H1 (cell line): ENCODE measurements around the gene DYSF. TPM values are rescaled to one million over a fixed set of nuclear protein-coding genes. Genes with fewer than 3 reads are reported as not detected.
A peak's percentile ranks its signal among the peaks of the same experiment; 100 is the strongest.

Source experiments
- CTCF ChIA-PET: fragments of 300-600 bp; sonication (Branson Sonifier 250); formaldehyde crosslinking; loops from one replicate; lab custom pipeline; 2021; ENCODE audit not compliant: partially characterized antibody; lab: Charles Lee
- POLR2A ChIA-PET: fragments of 300-600 bp; sonication (Branson Sonifier 250); formaldehyde crosslinking; loops from one replicate; lab custom pipeline; 2021; ENCODE audit warnings: inconsistent platforms; ENCODE audit not compliant: partially characterized antibody; lab: Charles Lee
- DNase-seq, 2 experiments: peaks; one replicate each; pipeline versions ENCODE4 v3.0.0 to v3.0.0-alpha.2; 2010 to 2022; ENCODE audit warnings: low spot score in 2 of 2, low read depth in 1 of 2, mixed read lengths in 1 of 2
- FAIRE-seq: peaks from 2 replicates; lab custom pipeline; 2011; peaks lifted over from hg19 to GRCh38; lab: Jason Lieb, UNC
- H2AFZ ChIP-seq: 2 replicates; pipeline ENCODE4 v1.8.1; 2012; ENCODE audit warnings: low read length, inconsistent platforms
- H2AK5ac ChIP-seq: 2 replicates; pipeline ENCODE4 v1.6.1; 2013; ENCODE audit warnings: low read depth, low read length
- H2BK120ac ChIP-seq: replicated peaks from 2 replicates; pipeline ENCODE3; 2013; ENCODE audit warnings: low read depth, low read length, inconsistent platforms
- H2BK12ac ChIP-seq: 2 replicates; pipeline ENCODE4 v1.6.1; 2013; ENCODE audit warnings: low read depth, low read length
- H2BK15ac ChIP-seq: 2 replicates; pipeline ENCODE4 v1.6.1; 2013; ENCODE audit warnings: low read length
- H2BK20ac ChIP-seq: 2 replicates; pipeline ENCODE4 v1.6.1; 2013; ENCODE audit warnings: low read length
- H2BK5ac ChIP-seq: 2 replicates; pipeline ENCODE4 v1.6.1; 2013; ENCODE audit warnings: low read depth, low read length
- H3K14ac ChIP-seq: 2 replicates; pipeline ENCODE4 v1.6.1; 2013; ENCODE audit warnings: inconsistent platforms; ENCODE audit not compliant: insufficient read length
- H3K18ac ChIP-seq: 2 replicates; pipeline ENCODE4 v1.6.1; 2013; ENCODE audit warnings: low read length; ENCODE audit errors: extremely low read depth
- H3K23ac ChIP-seq: 2 replicates; pipeline ENCODE4 v1.6.1; 2013; ENCODE audit warnings: inconsistent platforms; ENCODE audit not compliant: insufficient read length
- H3K23me2 ChIP-seq: 2 replicates; pipeline ENCODE4 v1.6.1; 2013; ENCODE audit warnings: low read depth, low read length
- H3K27ac ChIP-seq: 2 replicates; pipeline ENCODE4 v1.6.1; 2011; ENCODE audit warnings: low read depth, low read length, inconsistent platforms
- H3K27me3 ChIP-seq, 4 experiments: replicated peaks in 1 of 4; 1 replicate in 1 of 4; 2 replicates in 3 of 4; pipeline versions ENCODE4 v1.6.1 to v1.8.1; 2011 to 2013; ENCODE audit warnings: low read length in 3 of 4, mild to moderate bottlenecking in 3 of 4, inconsistent platforms in 2 of 4, mixed read lengths in 2 of 4, moderate library complexity in 1 of 4; ENCODE audit not compliant: control insufficient read depth in 3 of 4, insufficient read depth in 3 of 4; ENCODE audit errors: extremely low read depth in 1 of 4
- H3K36me3 ChIP-seq, 4 experiments: 2 replicates each; pipeline versions ENCODE4 v1.6.1 to v1.8.1; 2011 to 2013; ENCODE audit warnings: mild to moderate bottlenecking in 4 of 4, low read length in 3 of 4, moderate library complexity in 2 of 4, control low read depth in 1 of 4, inconsistent platforms in 1 of 4; ENCODE audit not compliant: insufficient read depth in 4 of 4, control insufficient read depth in 2 of 4
- H3K4ac ChIP-seq: replicated peaks from 2 replicates; pipeline ENCODE3; 2013; ENCODE audit warnings: low read length, low read depth, mixed read lengths, inconsistent platforms; ENCODE audit not compliant: insufficient read length
- H3K4me1 ChIP-seq, 4 experiments: replicated peaks in 1 of 4; 1 replicate in 1 of 4; 2 replicates in 3 of 4; pipeline versions ENCODE4 v1.6.1 to v1.8.1; 2011 to 2013; ENCODE audit warnings: low read length in 3 of 4, inconsistent platforms in 2 of 4, mixed read lengths in 1 of 4; ENCODE audit not compliant: insufficient read depth in 4 of 4, control insufficient read depth in 3 of 4
- H3K4me2 ChIP-seq, 2 experiments: 2 replicates each; pipeline versions ENCODE4 v1.6.1 to v1.8.1; 2011 to 2013; ENCODE audit warnings: low read depth in 2 of 2, low read length in 2 of 2, control low read depth in 1 of 2, inconsistent platforms in 1 of 2, mild to moderate bottlenecking in 1 of 2; ENCODE audit not compliant: insufficient read depth in 1 of 2
- H3K4me3 ChIP-seq, 4 experiments: fragments of 200-600, 300-600 bp in 1 of 4; sonication (generic), shearing (Covaris generic), sonication (Bioruptor Twin) in 1 of 4; 2 replicates each; pipeline versions ENCODE4 v1.5.1 to v1.8.1; 2011 to 2016; ENCODE audit warnings: low read length in 4 of 4, low read depth in 3 of 4, control low read depth in 2 of 4, inconsistent platforms in 2 of 4, mild to moderate bottlenecking in 2 of 4, mixed read lengths in 1 of 4, moderate library complexity in 1 of 4; ENCODE audit not compliant: insufficient read depth in 2 of 4; ENCODE audit errors: extremely low read depth in 1 of 4
- H3K56ac ChIP-seq: replicated peaks from 2 replicates; pipeline ENCODE3; 2013; ENCODE audit warnings: low read depth, mild to moderate bottlenecking, mixed read lengths, low read length, inconsistent platforms; ENCODE audit not compliant: insufficient read length
- H3K79me1 ChIP-seq: 2 replicates; pipeline ENCODE4 v1.6.1; 2013; ENCODE audit warnings: low read depth, low read length, control low read depth
- H3K79me2 ChIP-seq, 2 experiments: 2 replicates each; pipeline versions ENCODE4 v1.6.1 to v1.8.1; 2012 to 2013; ENCODE audit warnings: low read length in 2 of 2, mild to moderate bottlenecking in 2 of 2, inconsistent platforms in 1 of 2; ENCODE audit not compliant: insufficient read depth in 2 of 2, control insufficient read depth in 1 of 2
- H3K9ac ChIP-seq, 4 experiments: replicated peaks in 1 of 4; 1 replicate in 1 of 4; 2 replicates in 3 of 4; pipeline versions ENCODE4 v1.6.1 to v1.8.1; 2011 to 2013; ENCODE audit warnings: low read depth in 3 of 4, low read length in 3 of 4, control low read depth in 2 of 4, mild to moderate bottlenecking in 2 of 4, moderate library complexity in 2 of 4, inconsistent platforms in 1 of 4; ENCODE audit errors: extremely low read depth in 1 of 4
- H3K9me3 ChIP-seq, 2 experiments: 2 replicates each; pipeline versions ENCODE4 v1.6.1 to v1.8.1; 2012 to 2013; ENCODE audit warnings: mild to moderate bottlenecking in 2 of 2, moderate library complexity in 2 of 2, control low read depth in 1 of 2, inconsistent platforms in 1 of 2, low read depth in 1 of 2, low read length in 1 of 2, mixed read lengths in 1 of 2; ENCODE audit not compliant: insufficient read depth in 2 of 2
- H4K20me1 ChIP-seq, 2 experiments: replicated peaks in 1 of 2; 2 replicates each; pipeline versions ENCODE3 to v1.8.1; 2011 to 2013; ENCODE audit warnings: inconsistent platforms in 2 of 2, low read length in 2 of 2, mild to moderate bottlenecking in 1 of 2; ENCODE audit not compliant: insufficient read depth in 2 of 2, control insufficient read depth in 1 of 2
- H4K5ac ChIP-seq: 2 replicates; pipeline ENCODE4 v1.6.1; 2013; ENCODE audit warnings: low read length, low read depth, mixed read lengths, inconsistent platforms; ENCODE audit not compliant: insufficient read length
- H4K8ac ChIP-seq: 2 replicates; pipeline ENCODE4 v1.8.0; 2013; ENCODE audit warnings: mild to moderate bottlenecking, moderate library complexity, low read length, inconsistent platforms; ENCODE audit not compliant: insufficient read depth; ENCODE audit errors: extremely low read depth
- H4K91ac ChIP-seq: replicated peaks from 2 replicates; pipeline ENCODE3; 2013; ENCODE audit warnings: low read length, mixed read lengths, inconsistent platforms; ENCODE audit not compliant: insufficient read length
- CEBPB ChIP-seq: IDR thresholded peaks from 2 replicates; pipeline ENCODE4 v1.6.1; 2012; ENCODE audit warnings: low read depth, low read length
- POLR2A ChIP-seq, 2 experiments: IDR thresholded peaks; 1 replicate in 1 of 2; 2 replicates in 1 of 2; pipeline ENCODE4 v1.6.1; 2011; ENCODE audit warnings: low read depth in 2 of 2, low read length in 2 of 2, mild to moderate bottlenecking in 2 of 2; ENCODE audit errors: control extremely low read depth in 1 of 2
- POU5F1 ChIP-seq: IDR thresholded peaks from 2 replicates; pipeline ENCODE4 v1.6.1; 2011; ENCODE audit warnings: low read depth, mild to moderate bottlenecking, low read length, moderate library complexity
- TAF7 ChIP-seq: optimal IDR thresholded peaks from 2 replicates; pipeline ENCODE3; 2011; ENCODE audit warnings: low read depth, mild to moderate bottlenecking, inconsistent platforms, low read length, moderate library complexity, borderline replicate concordance
- WGBS, 2 experiments: shearing (Covaris generic) in 1 of 2; methylation state at CpG; one replicate each; pipeline versions ENCODE4 v1.1.6 to v1.1.7; 2013 to 2015; ENCODE audit warnings: low lambda C conversion rate in 2 of 2, mixed read lengths in 2 of 2, inconsistent platforms in 1 of 2, low coverage in 1 of 2, missing lambda C conversion rate in 1 of 2; ENCODE audit not compliant: insufficient replicate concordance in 2 of 2, insufficient coverage in 1 of 2, insufficient read length in 1 of 2; ENCODE audit errors: extremely low coverage in 1 of 2, missing lambda C conversion rate in 1 of 2; 5-methylcytosine and 5-hydroxymethylcytosine counted together
- polyA plus RNA-seq, 7 experiments: library from polyadenylated mRNA; depleted of rRNA in 3 of 7; stranded (reverse) in 5 of 7; unstranded in 2 of 7; fragments of >200 nt in 5 of 7; fragments of 200-250 nt in 2 of 7; gene quantifications; 1 replicate in 5 of 7; 2 replicates in 1 of 7; 4 replicates in 1 of 7; pipeline versions ENCODE4 v1.2.1 to v1.2.3, GENCODE V29; 2011 to 2013; ENCODE audit warnings: missing spikeins in 2 of 7, mixed read lengths in 2 of 7
- total RNA-seq: library from RNA; stranded (reverse); fragmentation: NEBNext Ultra II Directional; extraction: Animal tissue kit (Norgen Biotek cat#: 25700); gene quantifications from 2 replicates; pipeline ENCODE4 v1.2.1, GENCODE V29; 2021

DYSF gene
- total and polyA plus RNA-seq, 2 of the 8 experiments (the other 6 are each of a cell fraction or from before 2014, with no cell fraction given), result 5.8 to 7.1 TPM

DNA sequence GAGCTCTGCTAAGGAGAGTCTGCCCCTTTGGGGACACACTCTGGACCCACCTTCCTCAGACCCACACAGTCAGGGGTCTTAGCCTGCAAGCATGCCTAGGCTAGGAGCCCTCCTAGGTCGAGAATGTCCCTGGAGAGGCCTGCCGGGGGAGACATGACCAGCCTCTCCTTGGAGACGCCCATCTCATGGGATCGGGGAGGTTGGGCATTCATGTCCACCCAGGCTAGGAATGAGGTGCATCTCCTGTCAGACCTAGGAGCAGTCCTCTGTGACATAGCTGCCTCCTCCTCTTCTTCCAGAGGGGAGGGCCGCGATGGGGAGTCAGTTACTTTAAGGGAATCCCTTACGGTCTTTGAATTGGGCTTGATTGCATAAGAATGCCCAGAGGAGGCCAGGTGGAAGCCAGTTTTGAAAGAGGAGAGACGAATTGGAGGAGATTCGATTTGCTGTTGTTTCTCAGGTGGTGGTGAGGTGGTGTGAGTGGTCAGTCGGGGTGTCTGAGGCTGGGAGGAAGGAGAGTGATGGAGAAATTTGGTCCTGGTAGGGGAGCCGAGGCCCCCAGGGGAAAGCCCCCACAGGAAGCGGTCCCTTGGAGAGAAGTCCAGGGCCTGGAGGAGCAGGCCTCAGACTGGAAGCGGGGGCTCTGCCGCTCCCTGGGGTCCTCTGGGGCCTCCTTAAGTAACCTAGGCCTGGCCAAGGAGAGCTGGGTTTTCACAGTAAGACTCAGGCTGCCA is 241.3 kb downstream of the DYSF start:
- Histone ChIP-seq H3K4ac (peak overlapping the region; percentile 48), H3K18ac (peak overlapping the region; percentile 88), H3K4me1 (peaks cover 6 to 38% (median 13%) of the 10 kb centered on the region in 4 experiments), H3K4me2 (peak overlapping the region; percentile 17 to 25; a peak in 2 of 4 replicates), H3K23ac (no peak overlapping the region), H4K5ac (peak overlapping the region; percentile 40), H3K79me2 (no peaks in the 10 kb centered on the region), H2BK12ac (peak overlapping the region; percentile 60; the same call in 1 of the 2 replicates), H2BK5ac (peak overlapping the region; percentile 92; the same call in 1 of the 2 replicates), H2AK5ac (peak overlapping the region; percentile 33; the same call in 1 of the 2 replicates), H3K9me3 (peaks cover 0 to 5% of the 10 kb centered on the region in 2 experiments; a peak in 1 of 4 replicates), H4K8ac (no peak overlapping the region; the same call in 1 of the 2 replicates), H3K27me3 (peaks cover 0 to 2% (median 0%) of the 10 kb centered on the region in 4 experiments; a peak in 2 of 7 replicates), H4K91ac (peak overlapping the region; percentile 90), H3K27ac (0 out of 2 replicates have a peak overlapping the region, but pooled peaks have one; percentile 26), H3K56ac (no peak overlapping the region), H2BK15ac (no peak overlapping the region), H3K4me3 (peak overlapping the region in 1 of 4 experiments; percentile 5; a peak in 1 of 8 replicates), H4K20me1 (no peaks in the 10 kb centered on the region), H3K79me1 (no peaks in the 10 kb centered on the region), H2BK120ac (peak overlapping the region; percentile 24)
- peak in 1 of 2 experiments; percentile 54 for DNase-seq
- ChIA-PET POLR2A (interaction anchor here (1.8 kb wide), 1 partner anchor 10 kb away, joined by 10 read pairs; no protein-coding TSS in a partner anchor), CTCF (interaction anchor here (0.6 to 1.7 kb wide), 6 partner anchors 8 to 443 kb away, joined by 3 to 4 read pairs (median 4); no protein-coding TSS in a partner anchor)
- peak; percentile 24 for FAIRE-seq
- TF ChIP-seq POLR2A (IDR thresholded peaks at IDR 0.05; ENCODE audit: control extremely low read depth in 1 of 2, low read depth in 2 of 2, low read length in 2 of 2) (no peak), POU5F1 (peak; percentile 52; the same call in 1 of the 2 replicates), CEBPB (peak; percentile 96), TAF7 (no peak)
- TF ChIP-seq, all 59 proteins: peak for 2
- no peak overlapping the region for H2AFZ ChIP-seq
- no peak overlapping the region for H3K9ac ChIP-seq
- no peaks in the 10 kb centered on the region; a peak in 1 of 8 replicates for H3K36me3 ChIP-seq
- peak overlapping the region; percentile 92 for H2BK20ac ChIP-seq
- H3K14ac ChIP-seq, result no peak overlapping the region
- no peaks in the 10 kb centered on the region for H3K23me2 ChIP-seq
- 55% methylated on average over 13 of the region's 14 CpGs; no CpG with 5 or more reads in 1 of the 2 experiments for WGBS, 2 experiments
